C4-2B (cell line): Measurements from ENCODE around the gene DNAL1.

Experiments used
- H3K27ac ChIP-seq: fragments of 450-650 bp; 2 replicates; pipeline ENCODE4 v1.5.1; 2017
- CTCF ChIP-seq: fragments of 450-650 bp; conservative IDR thresholded peaks from 2 replicates; pipeline ENCODE4 v1.5.1; 2017; ENCODE audit warnings: mild to moderate bottlenecking
- ZFX ChIP-seq: fragments of 450-650 bp; IDR thresholded peaks from 2 replicates; pipeline ENCODE4 v1.6.1; 2017

The DNAL1 gene

GRCh38 chr14:73722581-73722980 is 77.8 kb downstream of the DNAL1 start:
- H3K27ac ChIP-seq: no peak overlapping the region

GRCh38 chr14:73723406-73723796 is 78.6 kb downstream of the DNAL1 start:
- H3K27ac ChIP-seq: no peak overlapping the region
- no peak for TF ChIP-seq ZFX
- TF ChIP-seq CTCF: no peak

More at GRCh38 chr14:73722581-73722980, 77.8 kb downstream of the DNAL1 start:
- TF ChIP-seq CTCF: no peak
- no peak for TF ChIP-seq ZFX

- H3K27ac ChIP-seq: peak overlapping the region; percentile 33
- TF ChIP-seq ZFX (no peak), CTCF (no peak; the same call in 1 of the 2 replicates)
Observed at GRCh38 chr14:73723797-73724661, 79.2 kb downstream of the DNAL1 start.

GRCh38 chr14:73724696-73725095 is 79.9 kb downstream of the DNAL1 start:
- TF ChIP-seq ZFX (no peak), CTCF (no peak)
- peak overlapping the region; percentile 33 for H3K27ac ChIP-seq

- H3K27ac ChIP-seq: peak overlapping the region; percentile 33; the same call in 1 of the 2 replicates
- TF ChIP-seq CTCF (no peak), ZFX (no peak)
Observed at GRCh38 chr14:73725116-73726024, 80.6 kb downstream of the DNAL1 start.

GRCh38 chr14:73726025-73726961 is 81.5 kb downstream of the DNAL1 start:
- H3K27ac ChIP-seq: no peak overlapping the region; the same call in 1 of the 2 replicates
- TF ChIP-seq CTCF (no peak), ZFX (no peak)
